GM23338 (cell line): ENCODE data around the gene DCTN1. TPM values are rescaled to one million over a fixed set of nuclear protein-coding genes. Genes with fewer than 3 reads are reported as not detected.

Source experiments
- ATAC-seq: fragments of 200-7000 bp; cut with Tn5 transposase; 3 replicates; pipeline ENCODE4 v1.9.1; 2020
- DNase-seq: peaks from one replicate; pipeline ENCODE4 v3.0.0-alpha.2; 2015; ENCODE audit warnings: low spot score
- H2AFZ ChIP-seq: fragments of 200-600 bp; sonication (generic); 2 replicates; pipeline ENCODE4 v1.8.0; 2016; ENCODE audit warnings: antibody characterized with exemption, mild to moderate bottlenecking, moderate library complexity
- H3F3A ChIP-seq: fragments of 200-600 bp; sonication (generic); replicated peaks from 2 replicates; pipeline ENCODE4 v1.8.0; 2017; ENCODE audit warnings: antibody characterized with exemption, mixed run types, low read depth
- H3K27ac ChIP-seq: fragments of 200-600 bp; sonication (generic); 2 replicates; pipeline ENCODE4 v1.6.1; 2016; ENCODE audit warnings: low read depth
- H3K27me3 ChIP-seq: fragments of 200-600 bp; sonication (generic); 2 replicates; pipeline ENCODE4 v1.8.0; 2016; ENCODE audit warnings: mild to moderate bottlenecking, mixed run types, moderate library complexity; ENCODE audit not compliant: insufficient read depth
- H3K36me3 ChIP-seq: fragments of 200-600 bp; sonication (generic); 2 replicates; pipeline ENCODE4 v1.8.0; 2016; ENCODE audit warnings: mild to moderate bottlenecking; ENCODE audit not compliant: insufficient read depth
- H3K4me1 ChIP-seq: fragments of 200-600 bp; sonication (generic); 2 replicates; pipeline ENCODE4 v1.8.0; 2016; ENCODE audit warnings: mild to moderate bottlenecking, moderate library complexity; ENCODE audit not compliant: insufficient read depth
- H3K4me2 ChIP-seq: fragments of 200-600 bp; sonication (generic); 2 replicates; pipeline ENCODE4 v1.7.1; 2017; ENCODE audit warnings: mixed run types
- H3K4me3 ChIP-seq: fragments of 200-600 bp; sonication (generic); 2 replicates; pipeline ENCODE4 v1.6.1; 2016; ENCODE audit warnings: mixed run types
- H3K79me2 ChIP-seq: fragments of 200-600 bp; sonication (generic); replicated peaks from 2 replicates; pipeline ENCODE4 v1.8.0; 2017; ENCODE audit warnings: mild to moderate bottlenecking; ENCODE audit not compliant: insufficient read depth
- H3K9me2 ChIP-seq: fragments of 200-600 bp; sonication (generic); 2 replicates; pipeline ENCODE4 v1.8.0; 2017; ENCODE audit not compliant: insufficient read depth
- H4K20me1 ChIP-seq: fragments of 200-600 bp; sonication (generic); replicated peaks from 2 replicates; pipeline ENCODE4 v1.8.0; 2017; ENCODE audit warnings: mild to moderate bottlenecking; ENCODE audit not compliant: insufficient read depth
- H3K27ac Mint-ChIP-seq: 2 replicates; pipeline ENCODE4 v1.8.0; 2020; ENCODE audit warnings: inconsistent platforms, mild to moderate bottlenecking, moderate library complexity, mixed read lengths
- H3K27me3 Mint-ChIP-seq: 3 replicates; pipeline ENCODE4 v1.8.0; 2022; ENCODE audit warnings: low read depth, mild to moderate bottlenecking, moderate library complexity, mixed read lengths, inconsistent platforms; ENCODE audit not compliant: insufficient read depth, poor library complexity
- H3K36me3 Mint-ChIP-seq: 3 replicates; pipeline ENCODE4 v1.8.0; 2021; ENCODE audit warnings: low read depth, mild to moderate bottlenecking, inconsistent platforms, moderate library complexity, mixed read lengths
- H3K4me1 Mint-ChIP-seq: 3 replicates; pipeline ENCODE4 v1.8.0; 2020; ENCODE audit warnings: mild to moderate bottlenecking, inconsistent platforms, mixed read lengths
- H3K4me3 Mint-ChIP-seq: 3 replicates; pipeline ENCODE4 v1.8.0; 2021; ENCODE audit warnings: moderate library complexity, mild to moderate bottlenecking, inconsistent platforms, mixed read lengths
- H3K9me3 Mint-ChIP-seq: 3 replicates; pipeline ENCODE4 v1.8.0; 2020; ENCODE audit warnings: moderate library complexity, mild to moderate bottlenecking, inconsistent platforms, mixed read lengths
- CREB1 ChIP-seq: fragments of 250-450 bp; sonication (Bioruptor Pico); IDR thresholded peaks from 2 replicates; pipeline ENCODE4 v1.5.0; 2020; ENCODE audit warnings: low read depth, mild to moderate bottlenecking, moderate library complexity
- ETS1 ChIP-seq: IDR thresholded peaks from 2 replicates; pipeline ENCODE4 v1.6.1; 2016; ENCODE audit warnings: antibody characterized with exemption
- EZH2 ChIP-seq: fragments of 200-600 bp; sonication (generic); IDR thresholded peaks from one replicate; pipeline ENCODE4 v1.8.0; 2017; ENCODE audit warnings: antibody characterized with exemption, mild to moderate bottlenecking, low read depth; ENCODE audit not compliant: unreplicated experiment
- EZH2phosphoT487 ChIP-seq: fragments of 200-600 bp; sonication (generic); IDR thresholded peaks from one replicate; pipeline ENCODE4 v1.8.1; 2018; ENCODE audit warnings: antibody characterized with exemption; ENCODE audit not compliant: unreplicated experiment
- POLR2AphosphoS5 ChIP-seq: IDR thresholded peaks from 2 replicates; pipeline ENCODE4 v1.6.1; 2016; ENCODE audit warnings: antibody characterized with exemption, low read depth
- STAT1 ChIP-seq: IDR thresholded peaks from one replicate; pipeline ENCODE4 v1.6.1; 2016; ENCODE audit warnings: antibody characterized with exemption; ENCODE audit not compliant: unreplicated experiment
- ZNF114 ChIP-seq: fragments of 250-450 bp; sonication (Bioruptor Pico); IDR thresholded peaks from 2 replicates; pipeline ENCODE4 v1.5.0; 2020; ENCODE audit warnings: mild to moderate bottlenecking, moderate library complexity
- ZNF331 ChIP-seq: fragments of 250-450 bp; sonication (Bioruptor Pico); IDR thresholded peaks from 2 replicates; pipeline ENCODE4 v1.5.0; 2020; ENCODE audit warnings: low read depth, mild to moderate bottlenecking, moderate library complexity
- ZNF462 ChIP-seq: fragments of 250-450 bp; sonication (Bioruptor Pico); IDR thresholded peaks from 2 replicates; pipeline ENCODE4 v1.5.0; 2020; ENCODE audit warnings: mild to moderate bottlenecking, moderate library complexity
- polyA plus RNA-seq: library from polyadenylated mRNA; unstranded; fragments of >200 nt; fragmentation: Nextera tagmentation; extraction: Ambion mirVana; gene quantifications from 2 replicates; pipeline ENCODE4 v1.2.1, GENCODE V29; 2016
- total RNA-seq: library from RNA; depleted of rRNA; stranded (reverse); fragments of >200 nt; shearing (Covaris generic); gene quantifications from 2 replicates; pipeline ENCODE4 v1.2.3, GENCODE V29; 2014
- TF ChIP-seq, protein P1 (sequence below): IDR thresholded peaks from one replicate; pipeline ENCODE4 v1.6.1; 2018; ENCODE audit warnings: antibody characterized with exemption; ENCODE audit not compliant: unreplicated experiment

The DCTN1 gene
- total and polyA plus RNA-seq, 2 experiments from 2014 or later, result 108 to 145 TPM

DNA sequence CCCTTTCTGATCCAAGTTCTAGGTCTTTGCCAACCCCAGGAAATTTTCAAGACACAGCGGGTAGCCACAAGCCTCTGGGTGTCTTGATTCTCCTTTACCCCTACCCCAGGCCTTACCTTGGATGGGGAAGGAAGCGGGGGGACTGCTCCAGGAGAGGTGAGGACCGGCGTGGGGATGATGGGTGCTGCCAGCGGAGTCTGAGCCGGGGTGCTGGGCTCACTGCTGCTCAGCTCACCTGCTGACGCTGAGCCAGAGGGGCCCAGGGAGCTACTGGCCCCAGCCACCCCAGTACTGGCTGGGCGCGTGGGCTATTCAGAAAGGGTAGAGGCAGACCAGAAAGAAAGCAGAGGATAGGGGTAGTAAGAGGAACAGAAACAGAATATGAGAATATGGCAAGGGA is 8.7 kb downstream of the DCTN1 start (continued):
- TF ChIP-seq ZNF462 (CRISPR knock-in tag) (no peak), ZNF114 (CRISPR knock-in tag) (no peak), EZH2phosphoT487 (no peak), CREB1 (CRISPR knock-in tag) (no peak), POLR2AphosphoS5 (no peak)
- TF ChIP-seq, protein P1, sequence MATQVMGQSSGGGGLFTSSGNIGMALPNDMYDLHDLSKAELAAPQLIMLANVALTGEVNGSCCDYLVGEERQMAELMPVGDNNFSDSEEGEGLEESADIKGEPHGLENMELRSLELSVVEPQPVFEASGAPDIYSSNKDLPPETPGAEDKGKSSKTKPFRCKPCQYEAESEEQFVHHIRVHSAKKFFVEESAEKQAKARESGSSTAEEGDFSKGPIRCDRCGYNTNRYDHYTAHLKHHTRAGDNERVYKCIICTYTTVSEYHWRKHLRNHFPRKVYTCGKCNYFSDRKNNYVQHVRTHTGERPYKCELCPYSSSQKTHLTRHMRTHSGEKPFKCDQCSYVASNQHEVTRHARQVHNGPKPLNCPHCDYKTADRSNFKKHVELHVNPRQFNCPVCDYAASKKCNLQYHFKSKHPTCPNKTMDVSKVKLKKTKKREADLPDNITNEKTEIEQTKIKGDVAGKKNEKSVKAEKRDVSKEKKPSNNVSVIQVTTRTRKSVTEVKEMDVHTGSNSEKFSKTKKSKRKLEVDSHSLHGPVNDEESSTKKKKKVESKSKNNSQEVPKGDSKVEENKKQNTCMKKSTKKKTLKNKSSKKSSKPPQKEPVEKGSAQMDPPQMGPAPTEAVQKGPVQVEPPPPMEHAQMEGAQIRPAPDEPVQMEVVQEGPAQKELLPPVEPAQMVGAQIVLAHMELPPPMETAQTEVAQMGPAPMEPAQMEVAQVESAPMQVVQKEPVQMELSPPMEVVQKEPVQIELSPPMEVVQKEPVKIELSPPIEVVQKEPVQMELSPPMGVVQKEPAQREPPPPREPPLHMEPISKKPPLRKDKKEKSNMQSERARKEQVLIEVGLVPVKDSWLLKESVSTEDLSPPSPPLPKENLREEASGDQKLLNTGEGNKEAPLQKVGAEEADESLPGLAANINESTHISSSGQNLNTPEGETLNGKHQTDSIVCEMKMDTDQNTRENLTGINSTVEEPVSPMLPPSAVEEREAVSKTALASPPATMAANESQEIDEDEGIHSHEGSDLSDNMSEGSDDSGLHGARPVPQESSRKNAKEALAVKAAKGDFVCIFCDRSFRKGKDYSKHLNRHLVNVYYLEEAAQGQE, result no peak

GRCh38 chr2:74369976-74370375 is 10.1 kb downstream of the DCTN1 start:
- Histone ChIP-seq H3K9me2 (no peaks in the 10 kb centered on the region), H3K4me3 (no peak overlapping the region), H3F3A (0 out of 2 replicates have a peak, but pooled peaks cover 5% of the 10 kb centered on the region), H3K79me2 (peaks cover 20% of the 10 kb centered on the region), H3K27ac (no peak overlapping the region), H3K36me3 (peaks cover 38% of the 10 kb centered on the region), H3K4me1 (peaks cover 18% of the 10 kb centered on the region), H3K27me3 (no peaks in the 10 kb centered on the region), H2AFZ (no peak overlapping the region), H4K20me1 (no peaks in the 10 kb centered on the region; the same call in none of the 2 replicates), H3K4me2 (no peak overlapping the region)
- Mint-ChIP-seq H3K9me3 (no peaks in the 10 kb centered on the region), H3K4me3 (no peak overlapping the region), H3K27ac (no peak overlapping the region), H3K4me1 (peaks cover 27% of the 10 kb centered on the region), H3K36me3 (peaks cover 72% of the 10 kb centered on the region), H3K27me3 (peaks cover 5% of the 10 kb centered on the region)
- DNase-seq, result no peak
- ATAC-seq, result no peak
- TF ChIP-seq ETS1, result no peak
- TF ChIP-seq, protein P1, result no peak
- TF ChIP-seq STAT1, result no peak
- no peak for TF ChIP-seq POLR2AphosphoS5
- no peak for TF ChIP-seq EZH2
- TF ChIP-seq EZH2phosphoT487, result no peak
- no peak for TF ChIP-seq ZNF331 (CRISPR knock-in tag)
